Mucosa of descending colon (tissue), 3 donors: ENCODE measurements around the gene MOGAT1. TPM values are rescaled to one million over a fixed set of nuclear protein-coding genes. Genes with fewer than 3 reads are reported as not detected.

Source experiments
- ATAC-seq: fragments of 200-7000 bp; cut with Tn5 transposase; one replicate; pipeline ENCODE4 v1.9.1; 2020; ENCODE audit warnings: mild to moderate bottlenecking, moderate library complexity
- DNase-seq, 3 donors: peaks; one replicate each; pipeline ENCODE4 v3.0.0-alpha.2; 2020
- H3K36me3 ChIP-seq: fragments of 200-600 bp; one replicate; pipeline ENCODE4 v1.8.0; 2021; ENCODE audit warnings: low read depth, mild to moderate bottlenecking
- H3K4me1 ChIP-seq: fragments of 200-600 bp; one replicate; pipeline ENCODE4 v1.8.0; 2021; ENCODE audit warnings: low read depth, mild to moderate bottlenecking
- H3K4me3 ChIP-seq: fragments of 200-600 bp; one replicate; pipeline ENCODE4 v1.8.0; 2021; ENCODE audit warnings: mild to moderate bottlenecking
- H3K9me3 ChIP-seq: fragments of 200-600 bp; one replicate; pipeline ENCODE4 v1.8.0; 2021; ENCODE audit warnings: mild to moderate bottlenecking
- intact Hi-C, 2 donors: fragments of 100-400 bp; cut with DNase I in 1 of 2; cut with micrococcal nuclease in 1 of 2; formaldehyde crosslinking; loops; one replicate each; pipeline versions ENCODE4 v1.11.0 to v1.11.1; 2022; cut with DNase I, micrococcal nuclease
- total RNA-seq, 3 donors: library from RNA; stranded (reverse); fragmentation: NEBNext Ultra II Directional in 2 of 3; extraction: Animal tissue kit (Norgen Biotek cat#: 25700) in 2 of 3; gene quantifications; one replicate each; pipeline versions ENCODE4 v1.2.1 to v1.2.4, GENCODE V29; 2021 to 2023
- TF ChIP-seq, protein P1 (sequence below): fragments of 200-600 bp; IDR thresholded peaks from one replicate; pipeline ENCODE4 v1.8.0; 2022; ENCODE audit warnings: antibody characterized with exemption, mild to moderate bottlenecking
- donor health status: DM: no; HTN: no; CAD: no; lungs with moderate emphysema.
- donor health status: DM: no; HTN: no; CAD: no.
- donor health status: DM: no; HTN: yes; CAD: no.

MOGAT1 gene
- total RNA-seq, 3 donors from 2014 or later: 0.38 TPM; not detected in 2

DNA sequence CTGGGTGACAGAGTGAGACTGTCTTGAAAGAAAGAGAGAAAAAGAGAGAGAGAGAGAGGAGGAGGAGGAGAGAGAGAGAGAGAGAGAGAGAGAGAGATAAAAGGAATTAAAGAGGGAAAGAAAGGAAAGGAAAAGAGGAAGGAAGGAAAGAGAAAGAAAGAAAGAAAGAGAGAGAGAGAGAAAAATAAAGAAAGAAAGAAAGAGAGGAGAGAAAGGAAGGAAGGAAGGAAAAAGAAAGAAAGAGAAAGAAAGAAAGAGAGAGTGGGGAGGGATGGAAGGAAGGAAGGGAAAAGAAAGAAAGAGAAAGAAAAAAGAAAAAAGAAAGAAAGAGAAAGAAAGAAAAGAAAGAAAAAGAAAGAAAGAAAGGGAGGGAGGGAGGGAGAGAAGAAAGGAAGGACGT is 29.8 kb downstream of the MOGAT1 start:
- Histone ChIP-seq H3K4me3 (no peak overlapping the region), H3K9me3 (no peaks in the 10 kb centered on the region), H3K36me3 (no peaks in the 10 kb centered on the region), H3K4me1 (peaks cover 7% of the 10 kb centered on the region)
- TF ChIP-seq, protein P1, sequence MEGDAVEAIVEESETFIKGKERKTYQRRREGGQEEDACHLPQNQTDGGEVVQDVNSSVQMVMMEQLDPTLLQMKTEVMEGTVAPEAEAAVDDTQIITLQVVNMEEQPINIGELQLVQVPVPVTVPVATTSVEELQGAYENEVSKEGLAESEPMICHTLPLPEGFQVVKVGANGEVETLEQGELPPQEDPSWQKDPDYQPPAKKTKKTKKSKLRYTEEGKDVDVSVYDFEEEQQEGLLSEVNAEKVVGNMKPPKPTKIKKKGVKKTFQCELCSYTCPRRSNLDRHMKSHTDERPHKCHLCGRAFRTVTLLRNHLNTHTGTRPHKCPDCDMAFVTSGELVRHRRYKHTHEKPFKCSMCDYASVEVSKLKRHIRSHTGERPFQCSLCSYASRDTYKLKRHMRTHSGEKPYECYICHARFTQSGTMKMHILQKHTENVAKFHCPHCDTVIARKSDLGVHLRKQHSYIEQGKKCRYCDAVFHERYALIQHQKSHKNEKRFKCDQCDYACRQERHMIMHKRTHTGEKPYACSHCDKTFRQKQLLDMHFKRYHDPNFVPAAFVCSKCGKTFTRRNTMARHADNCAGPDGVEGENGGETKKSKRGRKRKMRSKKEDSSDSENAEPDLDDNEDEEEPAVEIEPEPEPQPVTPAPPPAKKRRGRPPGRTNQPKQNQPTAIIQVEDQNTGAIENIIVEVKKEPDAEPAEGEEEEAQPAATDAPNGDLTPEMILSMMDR: no peak
- intact Hi-C loops: loop anchor here in 1 of 2 donors (10.0 kb wide), 1 partner anchor 204 kb away; no protein-coding TSS in a partner anchor
- ATAC-seq (no peak), DNase-seq (no peak)

DNA sequence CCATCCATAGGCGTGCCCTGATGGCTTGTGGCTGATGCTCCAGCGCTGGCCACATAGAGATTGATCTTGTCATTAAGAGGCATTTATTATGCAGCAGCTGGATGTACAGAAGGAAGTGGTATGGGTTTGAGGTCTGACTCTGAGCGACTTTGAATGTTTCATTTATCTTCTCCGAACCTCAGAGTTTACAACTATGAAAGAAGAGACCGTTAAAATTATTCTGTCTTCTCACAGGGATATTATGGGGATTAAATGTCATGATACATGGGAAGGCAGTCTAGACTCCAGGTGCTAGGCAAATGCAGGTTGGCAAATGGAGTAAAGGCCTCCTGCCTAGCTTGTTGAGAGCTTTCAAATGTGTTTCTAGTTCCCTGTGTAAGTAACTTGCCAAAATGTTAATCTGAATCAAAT is 30.3 kb downstream of the MOGAT1 start:
- ATAC-seq (no peak), DNase-seq (no peak)
- intact Hi-C loops: loop anchor here in 1 of 2 donors (10.0 kb wide), 1 partner anchor 203 kb away; no protein-coding TSS in a partner anchor

DNA sequence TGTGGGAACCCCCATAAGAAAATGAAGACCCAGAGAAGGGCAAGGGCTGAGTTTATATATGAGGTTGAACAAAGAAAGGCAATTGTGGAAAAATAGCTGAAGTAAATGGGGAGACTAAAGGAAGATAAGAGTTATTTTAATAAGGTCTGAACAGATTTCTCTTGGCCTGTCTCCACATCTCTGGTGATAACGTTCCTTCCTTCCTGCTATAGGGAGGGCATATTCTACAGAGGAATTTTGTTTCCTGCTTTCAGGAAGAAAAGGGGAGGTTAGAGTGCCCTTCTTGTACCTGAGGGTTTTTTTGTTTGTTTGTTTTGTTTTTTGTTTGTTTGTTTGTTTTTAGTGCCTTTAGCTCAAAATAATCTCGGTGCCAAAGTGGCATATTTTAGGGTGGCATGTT is 31.6 kb downstream of the MOGAT1 start:
- ATAC-seq: peak; percentile 63
- H3K4me3 ChIP-seq: no peak overlapping the region
- TF ChIP-seq, protein P1: no peak
- no peaks in the 10 kb centered on the region for H3K9me3 ChIP-seq
- intact Hi-C loops: loop anchor here in 1 of 2 donors (10.0 kb wide), 1 partner anchor 202 kb away; no protein-coding TSS in a partner anchor
- no peak for DNase-seq
- no peaks in the 10 kb centered on the region for H3K36me3 ChIP-seq
- H3K4me1 ChIP-seq: peaks cover 7% of the 10 kb centered on the region

More for the DNA sequence above, 30.3 kb downstream of the MOGAT1 start:
- H3K4me1 ChIP-seq: peaks cover 7% of the 10 kb centered on the region
- H3K36me3 ChIP-seq: no peaks in the 10 kb centered on the region
- no peak overlapping the region for H3K4me3 ChIP-seq
- TF ChIP-seq, protein P1: no peak
- H3K9me3 ChIP-seq: no peaks in the 10 kb centered on the region

DNA sequence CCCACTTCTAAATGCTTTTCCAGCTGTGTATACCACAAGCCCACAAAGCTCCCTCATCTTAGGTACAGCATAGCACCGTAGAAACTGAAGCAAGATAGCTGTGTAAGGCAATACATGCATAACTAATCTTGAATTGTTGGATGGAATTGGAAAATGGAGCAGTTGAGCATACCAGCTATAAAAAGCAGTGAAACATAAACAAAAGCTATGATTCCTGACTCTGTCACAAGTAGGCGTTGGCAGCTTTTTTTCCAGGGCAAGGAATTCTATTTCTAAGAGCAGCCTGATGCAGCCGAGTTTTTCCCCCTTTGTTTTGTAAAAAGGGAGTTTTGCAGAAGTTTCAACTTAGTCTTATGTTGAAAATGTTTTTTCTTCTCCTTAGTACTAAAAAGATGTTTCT is 32.4 kb downstream of the MOGAT1 start:
- DNase-seq (no peak), ATAC-seq (peak; percentile 26)
- Histone ChIP-seq H3K4me1 (peaks cover 12% of the 10 kb centered on the region), H3K4me3 (no peak overlapping the region), H3K36me3 (no peaks in the 10 kb centered on the region), H3K9me3 (no peaks in the 10 kb centered on the region)
- TF ChIP-seq, protein P1: no peak
- intact Hi-C loops: loop anchor here in 1 of 2 donors (10.0 kb wide), 1 partner anchor 201 kb away; no protein-coding TSS in a partner anchor

DNA sequence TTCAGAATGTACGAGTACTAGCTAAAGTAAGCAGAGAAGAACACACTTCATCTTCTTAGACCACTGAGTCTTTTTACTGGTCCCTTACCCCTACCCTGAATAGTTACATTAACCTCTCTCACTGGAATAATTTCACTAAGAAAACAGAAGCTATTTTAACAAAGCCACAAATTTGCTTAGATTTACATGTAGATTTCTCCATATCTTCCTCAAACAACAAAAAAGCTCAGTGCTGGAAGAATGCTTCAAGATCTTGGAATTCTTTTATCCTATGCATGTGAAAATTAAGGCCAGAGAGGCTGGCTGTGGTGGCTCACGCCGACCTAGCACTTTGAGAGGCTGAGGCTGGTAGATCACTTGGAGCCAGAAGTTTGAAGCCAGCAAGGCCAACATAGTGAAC is 35.2 kb downstream of the MOGAT1 start:
- TF ChIP-seq, protein P1: no peak
- H3K4me1 ChIP-seq: peaks cover 12% of the 10 kb centered on the region
- H3K9me3 ChIP-seq: no peaks in the 10 kb centered on the region
- ATAC-seq (no peak), DNase-seq (no peak)
- H3K4me3 ChIP-seq: no peak overlapping the region
- intact Hi-C loops: loop anchor here (5.0 to 10.0 kb wide), 2 partner anchors 196 to 198 kb away; no protein-coding TSS in a partner anchor
- H3K36me3 ChIP-seq: no peaks in the 10 kb centered on the region
